GM19372 (cell line): ENCODE results near the gene DRGX.

Experiments
- ATAC-seq: cut with Tn5 transposase; IDR thresholded peaks from one replicate; pipeline ENCODE4 v1.9.1; 2021; ENCODE audit warnings: mild to moderate bottlenecking, low read depth, moderate library complexity; ENCODE audit not compliant: unreplicated experiment

The DRGX gene

DNA sequence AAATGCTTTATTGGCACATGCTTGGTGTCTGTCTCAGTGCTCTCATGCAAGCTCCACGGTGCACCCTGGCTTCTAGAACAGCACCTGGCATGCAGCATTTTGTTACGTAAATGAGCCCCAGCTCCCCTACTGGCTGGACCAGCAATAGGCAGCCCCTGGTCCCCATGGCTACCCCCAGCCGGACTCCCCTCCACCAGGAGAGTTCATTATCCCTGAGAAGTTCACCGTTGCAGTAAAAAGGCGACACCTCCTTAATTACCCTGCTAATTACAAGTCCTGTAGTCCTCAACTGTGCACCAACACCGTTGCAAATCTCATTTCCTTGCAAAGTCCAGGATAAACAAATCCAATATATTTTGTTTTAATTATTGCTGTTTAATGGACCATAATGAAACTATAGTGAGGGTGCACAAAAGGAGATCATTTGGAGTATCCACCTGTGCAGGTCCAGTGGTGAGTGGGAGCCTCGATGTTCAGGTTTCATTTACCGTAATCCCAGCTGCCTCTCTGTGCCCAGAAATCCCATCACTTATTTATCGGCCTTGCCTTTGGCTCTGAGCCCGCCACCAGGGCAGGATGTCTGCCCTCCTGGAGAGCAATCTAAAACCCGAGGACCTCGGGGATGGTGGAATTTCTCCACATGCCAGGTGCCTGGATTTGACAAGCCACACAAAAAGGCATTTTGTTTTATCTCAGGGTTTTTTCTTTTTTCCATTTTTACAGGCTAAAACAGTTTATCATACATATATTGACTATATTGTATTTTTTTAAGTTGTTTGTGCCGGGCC lies 12.8 kb upstream of the DRGX start:
- ATAC-seq, result no peak

DNA sequence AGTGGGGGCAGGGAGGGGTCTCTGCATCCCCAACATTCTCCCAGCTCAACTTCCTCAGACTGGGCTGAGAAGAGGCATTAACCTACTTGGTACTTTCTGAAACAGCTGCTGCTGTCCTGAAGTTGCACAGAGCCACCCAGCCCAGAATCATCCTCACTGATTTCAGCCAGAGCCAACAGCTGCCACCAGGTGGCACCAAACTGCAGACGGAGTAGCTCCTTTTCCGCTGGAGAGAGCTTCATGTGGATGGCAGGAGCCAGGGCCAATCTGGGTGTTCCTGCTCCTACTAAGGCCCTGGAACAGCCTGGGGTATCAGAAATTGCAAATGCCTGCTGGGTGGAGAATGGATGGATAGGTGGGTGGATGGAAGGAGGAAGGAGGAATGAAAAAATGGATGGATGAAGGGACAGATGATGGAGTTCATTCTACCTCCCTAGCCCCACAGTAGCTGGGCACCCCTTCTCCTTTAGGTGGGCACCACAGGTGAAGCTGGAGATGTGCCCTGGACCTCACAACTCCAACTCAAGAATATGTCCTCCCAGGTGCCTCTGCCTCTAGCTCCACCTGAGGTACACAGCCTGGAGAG lies 11.8 kb upstream of the DRGX start:
- no peak for ATAC-seq

DNA sequence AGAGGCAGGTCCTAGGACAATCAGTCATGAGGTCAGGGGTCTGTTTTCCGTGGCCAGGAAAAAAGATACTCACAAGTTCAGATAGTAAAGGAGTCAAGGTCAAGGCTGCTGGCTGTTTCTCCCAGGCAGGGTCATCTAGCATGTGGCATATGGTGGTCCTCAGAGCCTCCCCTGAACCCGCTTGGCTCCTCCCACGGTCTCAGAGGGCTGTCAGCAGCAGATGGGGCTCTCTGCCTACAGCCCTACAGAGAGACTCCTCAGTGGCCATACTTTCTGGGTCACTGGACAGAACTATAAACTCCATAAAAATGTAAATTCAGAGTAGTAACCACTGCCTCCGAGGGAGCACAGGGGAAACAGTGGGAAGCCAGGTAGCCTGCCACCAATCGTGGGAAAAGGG lies 11.3 kb upstream of the DRGX start:
- no peak for ATAC-seq

DNA sequence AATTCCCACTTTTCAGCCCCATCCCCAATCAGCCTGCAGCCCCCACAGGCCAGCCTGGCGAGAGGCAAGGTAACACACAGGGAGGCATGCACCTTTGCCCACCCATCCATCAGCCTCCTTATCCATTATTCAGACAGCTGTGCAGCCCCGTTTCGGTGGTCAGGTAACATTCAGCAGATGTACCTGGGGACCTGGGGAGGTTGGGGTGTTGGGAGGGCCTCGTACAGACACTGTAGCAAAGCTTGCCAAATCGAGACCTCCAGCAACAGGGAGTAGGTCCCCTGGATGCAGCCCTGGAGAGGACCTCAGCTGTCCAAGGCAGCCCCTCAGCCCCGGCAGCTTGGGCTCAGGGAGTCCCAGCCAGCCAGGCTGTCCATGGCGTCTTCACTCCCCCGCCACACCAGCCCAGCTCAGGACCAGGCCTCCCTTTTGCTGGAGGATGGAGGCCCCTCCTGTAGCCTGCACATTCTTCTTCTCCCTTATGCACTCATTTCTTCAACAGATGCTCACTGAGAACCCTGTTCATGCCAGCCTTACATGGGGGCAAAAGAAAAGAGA lies 8.5 kb upstream of the DRGX start:
- ATAC-seq, result no peak

DNA sequence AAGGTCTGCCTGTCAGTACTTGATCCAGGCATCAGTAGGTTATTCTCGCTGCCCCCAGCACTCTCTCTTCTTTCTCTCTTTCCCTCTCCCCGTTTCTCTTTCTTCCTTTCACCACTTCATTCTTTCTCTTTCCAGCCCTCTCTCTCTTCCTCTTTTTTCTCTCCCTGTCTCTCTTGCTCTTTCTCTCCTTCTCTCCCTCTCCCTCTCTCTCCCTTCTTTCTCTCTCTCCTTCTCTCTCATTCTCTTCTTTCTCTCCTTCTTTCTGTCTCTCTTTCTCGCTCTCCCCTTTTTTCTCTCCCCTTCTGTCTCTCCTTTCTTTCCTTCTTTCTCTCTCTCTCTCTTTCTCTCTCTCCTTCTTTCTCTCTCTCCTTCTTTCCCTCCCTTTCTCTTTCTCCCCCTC lies 7.5 kb upstream of the DRGX start:
- no peak for ATAC-seq

DNA sequence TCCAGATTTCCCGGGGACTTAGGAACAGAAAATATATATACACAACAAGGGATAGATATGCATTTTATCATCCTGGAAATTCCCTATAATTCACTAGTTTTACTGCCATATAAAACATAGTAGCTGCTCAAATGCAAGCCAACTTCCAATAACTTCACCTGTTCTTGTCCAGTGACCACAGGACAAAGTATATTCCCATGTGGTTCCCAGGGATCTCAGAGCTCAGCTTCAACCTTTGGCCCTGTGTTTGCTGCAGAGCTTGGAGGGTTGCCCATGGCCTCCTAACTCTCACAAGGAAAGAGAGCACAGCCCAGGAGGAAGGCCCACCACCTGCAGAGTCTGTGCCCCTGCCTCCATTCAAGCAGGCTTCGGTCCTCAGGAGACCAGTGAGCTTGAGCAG lies 4.5 kb upstream of the DRGX start:
- no peak for ATAC-seq

DNA sequence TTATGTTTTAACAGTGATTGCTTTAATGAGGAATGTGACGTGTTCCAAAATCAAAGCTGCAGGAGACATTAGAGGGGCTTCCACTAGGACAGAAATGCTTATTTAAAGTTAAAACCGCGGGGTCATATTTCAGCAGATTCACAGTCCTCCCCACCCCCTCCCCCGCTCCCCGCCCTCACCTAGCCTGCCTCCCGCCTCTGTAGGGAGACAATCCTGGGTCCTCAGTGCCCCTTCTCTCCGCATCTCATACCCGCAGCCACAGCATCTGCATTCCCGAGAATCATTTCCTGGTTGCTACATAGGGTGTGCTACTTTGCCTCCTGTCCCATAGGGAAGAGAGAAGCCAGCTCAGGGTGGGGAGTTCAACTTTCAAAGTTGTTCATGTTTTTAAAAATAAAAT lies 3.1 kb upstream of the DRGX start:
- no peak for ATAC-seq

DNA sequence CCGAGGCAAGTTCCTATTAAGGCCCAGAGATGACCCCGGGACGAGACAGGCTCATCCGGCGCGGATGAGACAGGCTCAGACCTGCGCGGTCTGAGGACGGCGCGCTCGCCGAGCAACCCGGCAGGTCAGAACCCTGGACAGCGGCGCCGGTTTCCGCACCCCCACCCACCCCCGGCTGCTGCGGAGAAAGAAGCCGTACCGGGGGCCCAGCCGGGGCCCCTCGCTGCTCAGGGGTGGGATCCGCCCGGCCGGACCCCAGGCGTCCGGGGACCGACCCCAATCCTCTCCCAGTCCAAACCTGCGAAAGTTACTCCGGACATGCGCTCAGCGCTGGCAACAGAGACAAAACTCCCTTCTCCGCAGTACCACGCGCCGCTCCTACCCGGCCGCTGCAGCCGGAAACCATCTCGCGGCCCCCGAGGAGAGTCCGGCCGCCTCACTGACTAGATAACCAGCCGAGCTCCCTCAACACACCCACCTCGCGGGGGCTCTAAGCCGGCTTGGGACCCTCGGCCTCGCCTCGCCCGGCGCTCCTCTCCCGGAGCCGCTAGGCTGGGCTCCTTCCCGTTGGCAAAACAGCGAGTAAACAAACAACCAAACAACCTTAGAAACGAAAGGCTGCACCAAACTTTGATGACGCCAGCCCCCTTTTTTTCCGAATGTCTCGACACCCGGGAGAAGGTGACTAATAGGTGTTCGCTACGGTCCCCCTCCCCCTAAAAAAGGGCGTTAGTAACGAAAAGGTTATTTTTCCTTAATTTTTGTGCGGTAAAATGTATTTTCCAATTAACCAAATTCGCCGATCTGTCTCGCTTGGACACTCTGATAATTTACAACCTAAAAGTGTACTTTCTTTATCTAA lies 2.3 kb upstream of the DRGX start:
- peak; percentile 54 for ATAC-seq

DNA sequence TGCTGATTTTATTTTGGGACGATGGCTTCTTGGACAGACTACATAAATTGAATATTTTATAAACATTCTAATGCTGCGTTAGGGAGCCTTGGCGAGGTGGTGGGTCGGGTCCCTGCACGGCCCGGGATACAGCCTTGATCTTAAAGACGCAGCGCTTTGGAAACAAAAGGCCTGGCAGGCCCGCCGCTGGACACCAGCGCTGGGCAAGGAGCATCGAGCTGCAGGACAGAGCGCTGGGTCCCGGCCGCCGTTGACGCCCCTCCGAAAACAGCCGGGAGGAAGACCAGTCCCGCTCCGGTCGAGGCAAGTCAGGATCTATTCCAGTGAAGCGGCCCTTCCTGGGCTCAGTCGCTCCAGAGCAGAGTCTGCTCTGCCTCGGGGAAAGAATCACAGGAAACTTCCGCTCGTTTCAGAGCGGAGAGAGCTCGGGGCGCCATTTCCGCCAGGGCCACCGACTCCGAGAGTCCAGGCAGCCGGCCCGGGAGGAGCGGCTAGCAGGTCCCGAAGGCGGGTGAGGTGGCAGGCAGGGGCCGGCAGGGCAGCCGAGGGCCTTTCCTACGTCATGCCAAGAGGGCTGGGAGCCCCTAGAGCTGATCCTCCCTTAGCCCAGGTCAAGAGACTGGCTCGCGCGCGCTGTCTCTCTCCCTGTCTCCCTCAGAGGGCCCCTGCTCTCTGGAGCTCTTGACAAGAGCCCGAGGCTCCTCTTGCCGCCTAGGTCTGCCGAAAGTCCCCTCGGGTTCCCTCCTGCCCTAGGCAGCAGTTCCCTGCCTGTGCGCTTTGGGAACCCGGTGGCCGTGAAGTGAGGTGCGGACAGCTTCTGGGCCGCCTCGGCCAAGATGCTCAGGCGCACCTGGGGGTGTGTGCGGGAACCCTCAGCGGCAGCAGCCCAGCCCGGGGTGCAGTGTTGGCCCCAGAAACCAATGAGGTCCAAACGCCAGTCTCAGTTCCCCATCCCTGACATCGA lies 1.4 kb upstream of the DRGX start:
- peak; percentile 34 for ATAC-seq

DNA sequence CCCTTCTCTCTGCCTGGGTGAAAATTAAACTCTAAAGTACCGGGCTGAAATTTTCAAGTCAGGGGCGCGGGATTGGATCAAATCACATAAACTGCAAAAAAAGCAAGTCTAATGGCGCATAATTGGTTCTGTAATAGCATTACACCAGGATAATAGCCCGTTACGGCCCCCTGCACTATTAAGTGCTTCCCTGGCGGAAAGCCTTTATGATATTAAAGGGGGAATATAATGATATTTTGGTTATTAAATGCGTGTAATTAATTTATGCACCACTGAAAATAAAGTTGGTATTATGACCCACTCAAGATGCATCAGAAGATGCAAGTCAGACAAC lies 744 bp upstream of the DRGX start:
- ATAC-seq, result no peak

DNA sequence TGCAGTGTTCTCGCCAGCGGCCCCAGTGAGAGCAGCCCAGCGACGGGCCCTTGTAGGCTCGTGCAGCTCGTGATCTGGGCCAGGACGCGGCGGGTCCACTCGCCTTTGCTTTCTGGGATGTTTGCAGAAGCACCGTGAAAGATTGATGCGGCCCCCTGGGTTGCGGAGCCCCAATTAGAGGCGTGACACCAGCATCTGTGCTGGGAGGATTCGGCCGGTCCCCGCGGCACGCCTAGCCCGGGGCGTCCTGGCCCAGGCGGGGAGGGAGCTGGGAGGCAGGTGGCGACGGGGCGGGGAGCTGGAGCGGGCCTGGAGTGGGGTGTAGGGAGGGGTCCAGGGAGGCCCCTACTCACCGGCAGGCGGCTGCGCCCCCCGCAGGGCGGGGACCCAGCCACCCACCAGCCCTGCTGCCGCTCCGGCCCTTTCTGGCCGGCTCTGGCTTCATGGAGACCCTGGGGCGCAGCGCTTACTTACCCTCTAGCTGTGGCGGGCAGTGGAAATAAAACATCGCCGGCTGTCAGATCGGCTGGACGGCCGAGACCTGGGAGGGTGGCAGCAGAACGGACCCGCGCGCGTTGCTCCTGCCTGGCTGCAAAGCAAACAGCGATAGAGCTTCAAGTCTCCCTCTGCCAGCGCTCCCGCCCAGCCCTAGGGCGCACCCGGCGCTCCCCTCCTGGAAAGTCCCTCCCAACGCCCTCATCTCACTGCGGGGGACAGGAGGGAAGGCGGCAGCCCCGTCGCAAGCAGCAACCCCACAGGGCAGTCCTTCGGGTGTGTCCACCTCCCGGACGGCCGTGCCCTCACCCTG lies 752 bp downstream of the DRGX start:
- no peak for ATAC-seq

DNA sequence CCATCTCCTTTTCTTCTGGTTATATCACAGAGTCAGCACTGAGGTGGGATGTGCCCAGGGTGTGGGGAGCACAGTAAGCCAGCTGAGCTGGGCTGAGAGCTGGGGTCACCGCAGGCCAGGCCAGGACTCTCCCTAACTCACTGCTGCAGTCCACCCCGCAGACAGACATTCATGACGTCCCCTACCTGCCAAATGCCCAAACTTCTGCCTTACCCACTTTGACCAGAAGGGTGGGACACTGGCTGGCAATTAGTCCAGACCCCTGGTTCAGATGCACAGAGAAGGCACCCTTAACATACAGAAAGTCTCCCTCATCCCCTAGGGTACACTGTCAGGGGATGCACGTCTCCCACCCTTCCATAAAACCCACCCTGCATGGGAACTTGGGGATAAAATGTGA lies 2.1 kb downstream of the DRGX start:
- no peak for ATAC-seq

DNA sequence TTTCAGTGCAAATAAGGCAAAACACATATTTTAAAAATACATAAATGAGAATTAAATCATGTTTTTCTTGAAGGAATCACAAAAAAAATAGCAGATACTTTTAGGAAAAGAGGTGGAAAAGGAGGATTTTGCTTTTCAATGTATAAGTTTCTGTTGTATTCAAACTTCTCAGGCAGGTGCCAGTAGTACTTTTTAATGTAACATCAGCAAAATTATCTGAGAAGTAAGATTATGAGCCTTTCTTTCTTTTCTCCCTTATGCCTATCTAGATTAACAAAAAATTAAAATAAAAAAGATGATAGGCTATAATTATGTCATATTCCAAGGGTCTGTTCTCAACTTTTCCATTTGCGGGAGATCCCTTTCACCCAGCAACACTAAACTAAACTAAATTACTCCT lies 2.6 kb downstream of the DRGX start:
- ATAC-seq, result no peak

DNA sequence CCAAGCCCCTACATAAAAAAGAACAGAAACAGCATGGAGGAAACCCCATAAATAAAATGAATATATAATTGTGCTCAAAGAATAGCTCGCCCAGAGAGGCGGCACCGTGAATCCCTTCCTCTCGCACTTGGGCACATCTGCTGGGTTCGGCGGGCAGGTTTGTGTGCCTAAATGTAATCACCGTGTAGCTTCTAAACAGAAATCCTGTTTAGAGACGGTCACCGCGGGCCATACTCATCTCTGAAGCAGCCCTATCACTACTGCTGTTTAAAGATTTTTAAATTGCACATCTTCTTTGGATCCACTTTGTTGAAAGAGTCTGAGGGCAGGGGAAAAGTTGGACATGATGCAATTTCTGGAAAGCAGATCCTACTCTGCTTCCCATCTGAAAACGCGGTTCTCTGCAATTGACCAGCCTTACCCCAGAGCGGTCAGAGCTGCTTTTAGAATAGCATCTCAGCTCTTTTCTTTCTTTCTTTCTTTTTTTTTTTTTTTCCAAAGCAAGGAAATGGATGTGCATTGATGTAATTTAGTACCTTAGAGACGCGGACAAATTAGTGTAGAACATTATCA lies 6.4 kb downstream of the DRGX start:
- ATAC-seq, result no peak

DNA sequence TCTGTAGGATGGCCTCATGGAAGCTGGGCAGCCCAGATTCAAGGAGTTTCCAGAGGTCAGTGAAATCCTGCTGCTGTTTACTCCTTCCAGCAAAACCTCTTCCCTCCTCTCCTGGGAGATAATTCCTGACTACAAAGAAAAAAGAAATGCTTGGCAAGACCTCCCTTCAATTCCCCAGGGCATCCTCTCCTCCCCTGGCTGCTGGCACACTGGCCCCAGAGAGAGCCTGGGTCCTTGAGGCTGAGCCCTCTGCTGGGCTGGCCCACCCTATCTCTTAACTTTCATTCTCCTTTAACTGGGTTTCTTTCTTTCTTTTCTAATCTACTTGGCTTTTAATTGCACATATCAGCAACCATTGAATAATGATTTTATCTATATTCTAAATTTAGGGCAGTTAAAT lies 7.7 kb downstream of the DRGX start:
- no peak for ATAC-seq

DNA sequence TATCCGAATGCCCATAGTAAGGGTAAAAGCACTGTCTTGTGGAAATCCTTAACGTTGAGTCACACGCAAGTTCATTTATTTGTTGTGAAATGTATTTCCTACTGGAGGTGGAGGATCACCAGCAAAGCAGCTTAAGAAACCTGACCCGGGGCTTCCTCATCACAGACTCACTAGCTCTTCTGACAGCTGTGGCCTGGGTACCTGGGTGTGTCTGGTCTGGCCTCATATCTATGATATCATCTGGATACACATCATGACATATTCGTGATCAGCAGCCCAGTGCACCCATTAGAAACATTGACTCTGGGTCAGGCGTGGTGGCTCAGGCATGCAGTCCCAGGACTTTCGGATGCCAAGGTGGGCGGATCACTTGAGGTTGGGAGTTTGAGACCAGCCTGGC lies 8.8 kb downstream of the DRGX start:
- no peak for ATAC-seq

DNA sequence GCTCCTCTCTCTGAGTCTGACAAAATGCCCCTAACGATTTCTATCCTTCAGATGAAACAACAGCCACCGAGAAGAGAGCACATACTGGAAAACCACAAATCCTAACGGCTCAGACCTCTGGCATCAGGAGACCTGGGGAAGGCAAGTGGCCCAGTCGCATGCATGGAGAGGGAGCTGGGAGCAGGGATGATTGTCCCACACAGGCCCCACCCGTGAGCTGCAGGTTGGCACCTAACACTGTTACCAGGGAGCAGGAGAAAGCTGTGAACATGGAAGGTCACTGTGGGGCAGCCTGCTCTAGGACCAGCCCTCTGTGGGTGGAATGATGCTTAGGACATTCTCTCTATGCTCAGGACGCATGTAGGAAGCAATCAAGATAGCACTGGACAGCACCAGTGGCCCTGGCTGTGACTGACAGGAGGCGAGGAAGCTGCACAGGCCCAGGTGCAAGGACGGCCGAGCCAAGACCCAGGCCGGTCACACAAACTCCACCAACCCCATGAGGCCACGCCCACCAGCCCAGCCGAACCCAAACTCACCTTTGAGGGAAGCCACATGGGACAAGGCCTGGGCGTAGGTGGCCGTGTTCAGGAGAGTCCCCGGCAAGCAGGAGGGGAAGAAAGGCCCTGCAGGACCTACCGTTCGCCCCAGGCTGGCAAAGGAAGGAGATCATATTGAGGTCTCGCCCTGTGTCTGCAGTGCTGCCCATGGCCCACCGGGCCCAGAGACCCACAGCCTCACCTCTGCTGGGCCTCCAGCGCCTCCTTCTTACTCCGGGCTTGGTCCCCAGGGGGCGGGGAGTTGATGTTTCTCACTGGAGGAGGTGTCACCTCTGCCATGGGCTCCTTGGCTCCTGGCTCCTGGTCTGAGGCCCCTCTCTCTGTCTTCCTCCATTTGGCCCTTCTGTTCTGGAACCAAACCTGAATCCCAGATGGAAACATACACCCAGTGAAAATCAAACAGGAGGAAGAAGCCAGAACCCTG lies 9.7 kb downstream of the DRGX start:
- ATAC-seq, result no peak
